Small intestine (tissue), 16 donors: Measurements from ENCODE around the gene DOCK1. TPM values are rescaled to one million over a fixed set of nuclear protein-coding genes. Genes with fewer than 3 reads are reported as not detected.

Experiments used
- DNase-seq, 2 donors: peaks; one replicate each; pipeline versions ENCODE4 v3.0.0 to v3.0.0-alpha.2; 2013
- FAIRE-seq: peaks from 2 replicates; lab custom pipeline; 2012; peaks lifted over from hg19 to GRCh38; lab: Jason Lieb, UNC
- H3K27ac ChIP-seq, 3 donors: one replicate each; pipeline ENCODE4 v1.5.1; 2013; ENCODE audit warnings: low read length in 2 of 3, mild to moderate bottlenecking in 2 of 3, control low read depth in 1 of 3, inconsistent platforms in 1 of 3, low read depth in 1 of 3, moderate library complexity in 1 of 3
- H3K27me3 ChIP-seq, 3 donors: one replicate each; pipeline ENCODE4 v1.6.1; 2013; ENCODE audit warnings: low read length in 3 of 3, inconsistent platforms in 1 of 3; ENCODE audit not compliant: control insufficient read depth in 3 of 3, insufficient read depth in 3 of 3
- H3K36me3 ChIP-seq, 3 donors: one replicate each; pipeline ENCODE4 v1.6.1; 2013; ENCODE audit warnings: low read length in 3 of 3, inconsistent platforms in 1 of 3, low read depth in 1 of 3, mild to moderate bottlenecking in 1 of 3, moderate library complexity in 1 of 3; ENCODE audit not compliant: control insufficient read depth in 3 of 3, insufficient read depth in 2 of 3
- H3K4me1 ChIP-seq, 3 donors: one replicate each; pipeline ENCODE4 v1.6.1; 2013; ENCODE audit warnings: low read length in 2 of 3, inconsistent platforms in 1 of 3, low read depth in 1 of 3, mild to moderate bottlenecking in 1 of 3, moderate library complexity in 1 of 3; ENCODE audit not compliant: control insufficient read depth in 3 of 3, insufficient read depth in 2 of 3
- H3K4me3 ChIP-seq, 3 donors: one replicate each; pipeline ENCODE4 v1.5.1; 2013; ENCODE audit warnings: low read length in 3 of 3, control low read depth in 1 of 3, inconsistent platforms in 1 of 3, low read depth in 1 of 3, mild to moderate bottlenecking in 1 of 3, moderate library complexity in 1 of 3
- H3K9me3 ChIP-seq, 2 donors: one replicate each; pipeline ENCODE4 v1.6.1; 2013; ENCODE audit warnings: low read depth in 1 of 2, low read length in 1 of 2; ENCODE audit not compliant: control insufficient read depth in 2 of 2, insufficient read depth in 1 of 2
- WGBS, 3 donors: extraction: QIAGEN DNeasy Blood & Tissue Kit; methylation state at CpG; one replicate each; pipeline ENCODE4 v1.1.7; 2013; 5-methylcytosine and 5-hydroxymethylcytosine counted together
- long read RNA-seq, 10 donors: transcript quantifications; one replicate each; lab custom pipeline, GENCODE V29; 2026
- polyA plus RNA-seq, 4 donors: library from polyadenylated mRNA; stranded (reverse) in 3 of 4; unstranded in 1 of 4; fragments of 200-250 nt in 3 of 4; fragments of 120-200 nt in 1 of 4; gene quantifications; one replicate each; pipeline versions ENCODE4 v1.2.1 to v1.2.3, GENCODE V29; 2013
- donor health status: healthy with polysubstance abuse.
- donor health status: control.
- donor health status: control.
- donor health status: Bipolar disorder and iron deficiency.
- donor health status: healthy.

DOCK1 gene
- 10 to 100 TPM; 16.8 to 27.0 (median 22.1) TPM for polyA plus RNA-seq
- long read RNA-seq, donor 1 = 0 reads
- long read RNA-seq, donor 2 = 0 reads
- long read RNA-seq, donor 3 = 0 reads
- long read RNA-seq, donor 4 = 0 reads
- long read RNA-seq, donor 5 = 0 reads
- long read RNA-seq, donor 6, partial matches to known transcripts = 11 of 11 reads
- long read RNA-seq, donor 6, other reads (novel, unspliced or antisense) = 0 of 11 reads
- long read RNA-seq, donor 7 = 0 reads
- long read RNA-seq, donor 8 = 0 reads
- long read RNA-seq, donor 9 = 0 reads
- long read RNA-seq, donor 10 = 0 reads

GRCh38 chr10:126904818-126905701, at the start of gene DOCK1:
DOCK1 (plus strand) TSS chr10:126905428; CDS start chr10:126905518, 90 bp downstream.
- peak; percentile 70 to 89 for DNase-seq
- H3K27me3 ChIP-seq = no peaks in the 10 kb centered on the region
- peaks cover 0 to 3% (median 0%) of the 10 kb centered on the region in 3 donors for H3K4me1 ChIP-seq
- 2 to 3% (median 2%) methylated on average over 51 to 108 of the region's 108 CpGs for WGBS, 3 donors
- peak within 1 kb of the TSS; percentile 13 to 86 (median 28) for H3K27ac ChIP-seq
- peak within 1 kb of the TSS; percentile 61 to 83 (median 78) for H3K4me3 ChIP-seq
- H3K9me3 ChIP-seq = no peaks in the 10 kb centered on the region
- H3K36me3 ChIP-seq = no peaks in the 10 kb centered on the region
- no peak for FAIRE-seq

- Histone ChIP-seq H3K4me1 (no peaks in the 10 kb centered on the region), H3K27me3 (no peaks in the 10 kb centered on the region), H3K9me3 (peaks cover 0 to 8% of the 10 kb centered on the region in 2 donors), H3K36me3 (no peaks in the 10 kb centered on the region), H3K4me3 (no peak overlapping the region), H3K27ac (no peak overlapping the region)
- WGBS, 3 donors = 86 to 91% (median 89%) methylated on average over 8 of the region's 8 CpGs
- no peak for FAIRE-seq
- no peak for DNase-seq
Observed at GRCh38 chr10:126857178-126857806, 47.9 kb upstream of the DOCK1 start.

GRCh38 chr10:126867567-126868365, 37.5 kb upstream of the DOCK1 start:
- 84 to 86% (median 86%) methylated on average over 9 of the region's 9 CpGs for WGBS, 3 donors
- Histone ChIP-seq H3K27me3 (no peaks in the 10 kb centered on the region), H3K27ac (no peak overlapping the region), H3K4me1 (no peaks in the 10 kb centered on the region), H3K36me3 (no peaks in the 10 kb centered on the region), H3K4me3 (no peak overlapping the region), H3K9me3 (peaks cover 0 to 2% of the 10 kb centered on the region in 2 donors)
- no peak for FAIRE-seq
- DNase-seq = no peak

GRCh38 chr10:126868371-126868770, 36.9 kb upstream of the DOCK1 start:
- whole genome bisulfite sequencing, 3 donors = 83 to 86% (median 84%) methylated on average over 6 of the region's 6 CpGs
- Histone ChIP-seq H3K27me3 (no peaks in the 10 kb centered on the region), H3K36me3 (no peaks in the 10 kb centered on the region), H3K27ac (no peak overlapping the region), H3K9me3 (peaks cover 0 to 2% of the 10 kb centered on the region in 2 donors), H3K4me3 (no peak overlapping the region), H3K4me1 (no peaks in the 10 kb centered on the region)
- DNase-seq (no peak), FAIRE-seq (no peak)

GRCh38 chr10:126872135-126872534, 33.1 kb upstream of the DOCK1 start:
- H3K27ac ChIP-seq = no peak overlapping the region
- no peaks in the 10 kb centered on the region for H3K27me3 ChIP-seq
- no peaks in the 10 kb centered on the region for H3K36me3 ChIP-seq
- H3K4me3 ChIP-seq = no peak overlapping the region
- DNase-seq (no peak), FAIRE-seq (no peak)
- no peaks in the 10 kb centered on the region for H3K4me1 ChIP-seq
- 88 to 90% (median 88%) methylated on average over 7 of the region's 7 CpGs for WGBS, 3 donors
- H3K9me3 ChIP-seq = no peaks in the 10 kb centered on the region

GRCh38 chr10:126872768-126873167, 32.5 kb upstream of the DOCK1 start:
- Histone ChIP-seq H3K4me3 (no peak overlapping the region), H3K27ac (no peak overlapping the region), H3K9me3 (no peaks in the 10 kb centered on the region), H3K27me3 (no peaks in the 10 kb centered on the region), H3K36me3 (no peaks in the 10 kb centered on the region), H3K4me1 (no peaks in the 10 kb centered on the region)
- FAIRE-seq = no peak
- DNase-seq = no peak
- 70 to 86% (median 78%) methylated on average over 3 of the region's 3 CpGs for WGBS, 3 donors

GRCh38 chr10:126876456-126876855, 28.8 kb upstream of the DOCK1 start:
- 62 to 78% (median 70%) methylated on average over 3 of the region's 3 CpGs for WGBS, 3 donors
- DNase-seq = no peak
- Histone ChIP-seq H3K4me1 (no peaks in the 10 kb centered on the region), H3K36me3 (no peaks in the 10 kb centered on the region), H3K27ac (no peak overlapping the region), H3K9me3 (no peaks in the 10 kb centered on the region), H3K27me3 (no peaks in the 10 kb centered on the region), H3K4me3 (no peak overlapping the region)
- FAIRE-seq = no peak

GRCh38 chr10:126877390-126877789, 27.8 kb upstream of the DOCK1 start:
- DNase-seq (no peak), FAIRE-seq (no peak)
- Histone ChIP-seq H3K4me3 (no peak overlapping the region), H3K27ac (no peak overlapping the region), H3K27me3 (no peaks in the 10 kb centered on the region), H3K36me3 (no peaks in the 10 kb centered on the region), H3K4me1 (no peaks in the 10 kb centered on the region), H3K9me3 (no peaks in the 10 kb centered on the region)
- 66 to 71% (median 70%) methylated on average over 2 of the region's 2 CpGs for WGBS, 3 donors
